ENCODE results near the gene PALD1. TPM values are rescaled to one million over a fixed set of nuclear protein-coding genes. Genes with fewer than 3 reads are reported as not detected.

Gene PALD1
- total and polyA plus RNA-seq, 2 experiments from 2014 or later = 11.9 to 58.2 TPM

DNA sequence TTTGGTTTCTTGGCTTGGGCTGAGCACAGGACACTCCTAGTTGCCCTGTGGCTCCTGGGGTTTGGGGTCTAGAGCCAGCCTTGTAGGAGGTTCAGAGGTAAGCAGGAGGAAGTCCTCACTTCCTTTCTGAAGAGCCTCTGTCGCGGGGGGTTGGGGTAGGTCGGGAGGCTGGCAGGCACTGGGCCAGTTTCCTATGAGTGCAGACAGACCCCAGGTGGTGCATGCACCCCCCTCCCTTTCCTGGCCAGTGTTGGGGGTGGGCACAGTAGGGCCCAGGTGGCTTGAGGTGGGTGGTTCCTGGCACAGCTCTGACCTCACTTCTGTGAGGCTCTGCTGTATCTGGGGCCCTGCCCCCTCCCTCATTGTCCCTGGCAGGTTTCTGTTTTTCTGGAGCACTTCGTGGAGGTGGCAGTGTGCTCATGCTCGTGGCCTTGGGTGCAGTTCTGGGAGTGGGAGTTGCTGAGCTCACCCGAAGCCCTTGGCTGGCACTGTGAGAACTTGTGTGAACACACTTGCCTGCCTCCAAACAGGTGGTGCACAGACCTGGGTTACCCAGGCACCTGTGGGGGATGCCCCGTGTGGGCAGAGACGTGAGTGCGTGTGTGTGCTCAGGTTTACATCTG, 1.8 kb downstream of the PALD1 start:
- H4K20me1 ChIP-seq (replicated peaks; ENCODE audit: insufficient read depth) = peaks cover 7% of the 10 kb centered on the region; the same call in 1 of the 2 replicates
- peaks cover 28% of the 10 kb centered on the region for H3K4me1 ChIP-seq (ENCODE audit: insufficient read depth)
- no peak overlapping the region for H3K27ac ChIP-seq (ENCODE audit: low read depth)
- H3K4me3 ChIP-seq = peak overlapping the region; percentile 94
- peaks cover 31% of the 10 kb centered on the region for H3K79me2 ChIP-seq (replicated peaks; ENCODE audit: insufficient read depth)
- Mint-ChIP-seq H3K4me3 (peak overlapping the region; percentile 82), H3K27ac (peak overlapping the region; percentile 12; the same call in 1 of the 2 replicates), H3K27me3 (ENCODE audit: insufficient read depth, low read depth, poor library complexity) (peaks cover 30% of the 10 kb centered on the region), H3K36me3 (ENCODE audit: low read depth) (peaks cover 3% of the 10 kb centered on the region; the same call in 1 of the 3 replicates), H3K9me3 (no peaks in the 10 kb centered on the region), H3K4me1 (peaks cover 46% of the 10 kb centered on the region)
- DNase-seq (ENCODE audit: low spot score) (no peak), ATAC-seq (no peak)
- H3K27me3 ChIP-seq (ENCODE audit: insufficient read depth) = 0 out of 2 replicates have a peak, but pooled peaks cover 3% of the 10 kb centered on the region
- no peaks in the 10 kb centered on the region for H3K36me3 ChIP-seq (ENCODE audit: insufficient read depth)
- TF ChIP-seq, protein P1, sequence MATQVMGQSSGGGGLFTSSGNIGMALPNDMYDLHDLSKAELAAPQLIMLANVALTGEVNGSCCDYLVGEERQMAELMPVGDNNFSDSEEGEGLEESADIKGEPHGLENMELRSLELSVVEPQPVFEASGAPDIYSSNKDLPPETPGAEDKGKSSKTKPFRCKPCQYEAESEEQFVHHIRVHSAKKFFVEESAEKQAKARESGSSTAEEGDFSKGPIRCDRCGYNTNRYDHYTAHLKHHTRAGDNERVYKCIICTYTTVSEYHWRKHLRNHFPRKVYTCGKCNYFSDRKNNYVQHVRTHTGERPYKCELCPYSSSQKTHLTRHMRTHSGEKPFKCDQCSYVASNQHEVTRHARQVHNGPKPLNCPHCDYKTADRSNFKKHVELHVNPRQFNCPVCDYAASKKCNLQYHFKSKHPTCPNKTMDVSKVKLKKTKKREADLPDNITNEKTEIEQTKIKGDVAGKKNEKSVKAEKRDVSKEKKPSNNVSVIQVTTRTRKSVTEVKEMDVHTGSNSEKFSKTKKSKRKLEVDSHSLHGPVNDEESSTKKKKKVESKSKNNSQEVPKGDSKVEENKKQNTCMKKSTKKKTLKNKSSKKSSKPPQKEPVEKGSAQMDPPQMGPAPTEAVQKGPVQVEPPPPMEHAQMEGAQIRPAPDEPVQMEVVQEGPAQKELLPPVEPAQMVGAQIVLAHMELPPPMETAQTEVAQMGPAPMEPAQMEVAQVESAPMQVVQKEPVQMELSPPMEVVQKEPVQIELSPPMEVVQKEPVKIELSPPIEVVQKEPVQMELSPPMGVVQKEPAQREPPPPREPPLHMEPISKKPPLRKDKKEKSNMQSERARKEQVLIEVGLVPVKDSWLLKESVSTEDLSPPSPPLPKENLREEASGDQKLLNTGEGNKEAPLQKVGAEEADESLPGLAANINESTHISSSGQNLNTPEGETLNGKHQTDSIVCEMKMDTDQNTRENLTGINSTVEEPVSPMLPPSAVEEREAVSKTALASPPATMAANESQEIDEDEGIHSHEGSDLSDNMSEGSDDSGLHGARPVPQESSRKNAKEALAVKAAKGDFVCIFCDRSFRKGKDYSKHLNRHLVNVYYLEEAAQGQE (IDR thresholded peaks at IDR 0.05; ENCODE audit: unreplicated experiment) = no peak
- TF ChIP-seq, protein P2, sequence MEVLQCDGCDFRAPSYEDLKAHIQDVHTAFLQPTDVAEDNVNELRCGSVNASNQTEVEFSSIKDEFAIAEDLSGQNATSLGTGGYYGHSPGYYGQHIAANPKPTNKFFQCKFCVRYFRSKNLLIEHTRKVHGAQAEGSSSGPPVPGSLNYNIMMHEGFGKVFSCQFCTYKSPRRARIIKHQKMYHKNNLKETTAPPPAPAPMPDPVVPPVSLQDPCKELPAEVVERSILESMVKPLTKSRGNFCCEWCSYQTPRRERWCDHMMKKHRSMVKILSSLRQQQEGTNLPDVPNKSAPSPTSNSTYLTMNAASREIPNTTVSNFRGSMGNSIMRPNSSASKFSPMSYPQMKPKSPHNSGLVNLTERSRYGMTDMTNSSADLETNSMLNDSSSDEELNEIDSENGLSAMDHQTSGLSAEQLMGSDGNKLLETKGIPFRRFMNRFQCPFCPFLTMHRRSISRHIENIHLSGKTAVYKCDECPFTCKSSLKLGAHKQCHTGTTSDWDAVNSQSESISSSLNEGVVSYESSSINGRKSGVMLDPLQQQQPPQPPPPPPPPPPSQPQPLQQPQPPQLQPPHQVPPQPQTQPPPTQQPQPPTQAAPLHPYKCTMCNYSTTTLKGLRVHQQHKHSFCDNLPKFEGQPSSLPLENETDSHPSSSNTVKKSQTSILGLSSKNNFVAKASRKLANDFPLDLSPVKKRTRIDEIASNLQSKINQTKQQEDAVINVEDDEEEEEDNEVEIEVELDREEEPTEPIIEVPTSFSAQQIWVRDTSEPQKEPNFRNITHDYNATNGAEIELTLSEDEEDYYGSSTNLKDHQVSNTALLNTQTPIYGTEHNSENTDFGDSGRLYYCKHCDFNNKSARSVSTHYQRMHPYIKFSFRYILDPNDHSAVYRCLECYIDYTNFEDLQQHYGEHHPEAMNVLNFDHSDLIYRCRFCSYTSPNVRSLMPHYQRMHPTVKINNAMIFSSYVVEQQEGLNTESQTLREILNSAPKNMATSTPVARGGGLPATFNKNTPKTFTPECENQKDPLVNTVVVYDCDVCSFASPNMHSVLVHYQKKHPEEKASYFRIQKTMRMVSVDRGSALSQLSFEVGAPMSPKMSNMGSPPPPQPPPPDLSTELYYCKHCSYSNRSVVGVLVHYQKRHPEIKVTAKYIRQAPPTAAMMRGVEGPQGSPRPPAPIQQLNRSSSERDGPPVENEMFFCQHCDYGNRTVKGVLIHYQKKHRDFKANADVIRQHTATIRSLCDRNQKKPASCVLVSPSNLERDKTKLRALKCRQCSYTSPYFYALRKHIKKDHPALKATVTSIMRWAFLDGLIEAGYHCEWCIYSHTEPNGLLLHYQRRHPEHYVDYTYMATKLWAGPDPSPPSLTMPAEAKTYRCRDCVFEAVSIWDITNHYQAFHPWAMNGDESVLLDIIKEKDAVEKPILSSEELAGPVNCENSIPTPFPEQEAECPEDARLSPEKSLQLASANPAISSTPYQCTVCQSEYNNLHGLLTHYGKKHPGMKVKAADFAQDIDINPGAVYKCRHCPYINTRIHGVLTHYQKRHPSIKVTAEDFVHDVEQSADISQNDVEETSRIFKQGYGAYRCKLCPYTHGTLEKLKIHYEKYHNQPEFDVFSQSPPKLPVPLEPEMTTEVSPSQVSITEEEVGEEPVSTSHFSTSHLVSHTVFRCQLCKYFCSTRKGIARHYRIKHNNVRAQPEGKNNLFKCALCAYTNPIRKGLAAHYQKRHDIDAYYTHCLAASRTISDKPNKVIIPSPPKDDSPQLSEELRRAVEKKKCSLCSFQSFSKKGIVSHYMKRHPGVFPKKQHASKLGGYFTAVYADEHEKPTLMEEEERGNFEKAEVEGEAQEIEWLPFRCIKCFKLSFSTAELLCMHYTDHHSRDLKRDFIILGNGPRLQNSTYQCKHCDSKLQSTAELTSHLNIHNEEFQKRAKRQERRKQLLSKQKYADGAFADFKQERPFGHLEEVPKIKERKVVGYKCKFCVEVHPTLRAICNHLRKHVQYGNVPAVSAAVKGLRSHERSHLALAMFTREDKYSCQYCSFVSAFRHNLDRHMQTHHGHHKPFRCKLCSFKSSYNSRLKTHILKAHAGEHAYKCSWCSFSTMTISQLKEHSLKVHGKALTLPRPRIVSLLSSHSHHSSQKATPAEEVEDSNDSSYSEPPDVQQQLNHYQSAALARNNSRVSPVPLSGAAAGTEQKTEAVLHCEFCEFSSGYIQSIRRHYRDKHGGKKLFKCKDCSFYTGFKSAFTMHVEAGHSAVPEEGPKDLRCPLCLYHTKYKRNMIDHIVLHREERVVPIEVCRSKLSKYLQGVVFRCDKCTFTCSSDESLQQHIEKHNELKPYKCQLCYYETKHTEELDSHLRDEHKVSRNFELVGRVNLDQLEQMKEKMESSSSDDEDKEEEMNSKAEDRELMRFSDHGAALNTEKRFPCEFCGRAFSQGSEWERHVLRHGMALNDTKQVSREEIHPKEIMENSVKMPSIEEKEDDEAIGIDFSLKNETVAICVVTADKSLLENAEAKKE (CRISPR knock-in tag; IDR thresholded peaks at IDR 0.05) = no peak
- no peak for TF ChIP-seq JUNB (IDR thresholded peaks at IDR 0.05; ENCODE audit: unreplicated experiment)
- no peak for TF ChIP-seq ZNF114 (CRISPR knock-in tag; IDR thresholded peaks at IDR 0.05)
- no peak overlapping the region for H2AFZ ChIP-seq
- no peaks in the 10 kb centered on the region for H3K9me2 ChIP-seq (ENCODE audit: insufficient read depth)
- peak overlapping the region; percentile 99 for H3K4me2 ChIP-seq
- peaks cover 10% of the 10 kb centered on the region; the same call in 1 of the 2 replicates for H3F3A ChIP-seq (replicated peaks; ENCODE audit: low read depth)
